ENCODE results near the gene C9orf43.

- TF ChIP-seq POLR2AphosphoS5 (IDR thresholded peaks at IDR 0.05; ENCODE audit: low read depth), result no peak
- TF ChIP-seq EZH2 (IDR thresholded peaks at IDR 0.05; ENCODE audit: low read depth, unreplicated experiment), result no peak
- no peak for TF ChIP-seq CTCF (conservative IDR thresholded peaks at IDR 0.05; ENCODE audit: low read depth in 2 of 2)
- TF ChIP-seq EZH2phosphoT487 (IDR thresholded peaks at IDR 0.05; ENCODE audit: unreplicated experiment), result no peak
- TF ChIP-seq REST (IDR thresholded peaks at IDR 0.05; ENCODE audit: unreplicated experiment), result no peak
- no peak for TF ChIP-seq NANOG (IDR thresholded peaks at IDR 0.05; ENCODE audit: borderline replicate concordance)
Observed at GRCh38 chr9:113467183-113467582, 56.6 kb downstream of the C9orf43 start.
